KG1 (cell line): ENCODE results near the gene ARVCF.

Source experiments
- DNase-seq: peaks from one replicate; lab custom pipeline; 2025; lab: John Stamatoyannopoulos, UW

Gene ARVCF

DNA sequence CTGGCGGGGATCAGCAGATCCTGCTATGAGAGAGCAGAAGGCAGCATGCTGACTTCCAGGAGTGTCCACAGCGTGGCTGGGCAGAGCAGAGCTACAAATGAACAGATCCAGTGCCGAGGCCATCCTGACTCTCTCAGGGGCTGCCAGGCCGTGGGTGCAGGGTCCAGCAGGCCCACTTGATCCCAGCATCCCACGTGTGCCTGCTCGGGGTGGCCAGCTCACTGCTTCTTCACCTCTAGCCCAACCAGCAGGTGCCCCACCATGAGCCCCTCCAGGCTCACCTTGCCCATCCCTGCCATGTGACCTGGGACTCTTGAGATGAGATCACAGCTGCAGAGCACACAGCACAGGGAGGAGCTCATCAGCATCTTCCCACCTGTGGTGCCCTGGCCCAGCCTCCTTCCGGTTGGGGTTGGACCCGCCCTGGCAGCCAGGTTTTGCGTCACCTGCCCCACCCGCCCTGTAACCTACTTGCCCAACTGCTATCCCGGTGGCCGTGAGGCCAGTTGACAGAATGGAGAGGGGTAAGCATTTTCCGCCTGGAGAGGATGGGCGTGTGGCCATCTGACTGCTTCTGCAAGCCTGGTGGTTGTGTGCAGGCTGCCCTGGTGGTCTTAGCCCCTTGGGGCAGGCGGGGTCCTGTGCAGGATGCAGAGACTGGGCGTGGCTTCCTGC lies 15.2 kb upstream of the ARVCF start:
- no peak for DNase-seq

DNA sequence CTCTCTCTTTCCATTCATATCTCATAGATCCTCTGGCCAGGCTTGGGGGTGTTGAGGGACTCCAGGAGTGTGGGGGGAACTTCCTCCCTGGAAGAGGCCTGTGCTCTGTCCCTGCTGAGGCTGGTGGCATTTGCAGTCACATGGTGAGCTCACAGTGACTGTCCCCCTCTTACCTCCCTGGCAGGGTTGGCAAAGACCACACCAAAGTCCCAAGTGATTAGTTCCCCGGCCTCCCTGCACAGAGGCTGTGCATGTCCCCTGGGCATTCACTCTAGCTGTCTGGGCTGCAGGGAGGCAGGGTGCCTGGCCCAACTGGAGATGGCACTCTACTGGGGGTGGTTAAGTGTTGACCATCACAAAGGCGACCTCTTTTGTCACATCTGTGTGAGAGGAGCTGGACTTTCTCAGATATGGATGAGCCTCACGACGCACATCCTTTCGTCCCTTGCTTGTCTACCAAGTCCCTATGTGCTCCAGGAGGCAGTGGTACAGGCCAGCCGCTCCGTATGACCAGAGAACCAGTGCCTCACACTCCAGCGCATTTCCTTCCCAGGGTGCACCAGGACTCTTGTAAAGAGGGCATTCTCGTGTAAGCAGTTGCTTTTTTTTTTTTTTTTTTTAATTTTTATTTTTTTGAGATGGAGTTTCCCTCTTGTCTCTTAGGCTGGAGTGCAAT lies 13.1 kb upstream of the ARVCF start:
- no peak for DNase-seq

DNA sequence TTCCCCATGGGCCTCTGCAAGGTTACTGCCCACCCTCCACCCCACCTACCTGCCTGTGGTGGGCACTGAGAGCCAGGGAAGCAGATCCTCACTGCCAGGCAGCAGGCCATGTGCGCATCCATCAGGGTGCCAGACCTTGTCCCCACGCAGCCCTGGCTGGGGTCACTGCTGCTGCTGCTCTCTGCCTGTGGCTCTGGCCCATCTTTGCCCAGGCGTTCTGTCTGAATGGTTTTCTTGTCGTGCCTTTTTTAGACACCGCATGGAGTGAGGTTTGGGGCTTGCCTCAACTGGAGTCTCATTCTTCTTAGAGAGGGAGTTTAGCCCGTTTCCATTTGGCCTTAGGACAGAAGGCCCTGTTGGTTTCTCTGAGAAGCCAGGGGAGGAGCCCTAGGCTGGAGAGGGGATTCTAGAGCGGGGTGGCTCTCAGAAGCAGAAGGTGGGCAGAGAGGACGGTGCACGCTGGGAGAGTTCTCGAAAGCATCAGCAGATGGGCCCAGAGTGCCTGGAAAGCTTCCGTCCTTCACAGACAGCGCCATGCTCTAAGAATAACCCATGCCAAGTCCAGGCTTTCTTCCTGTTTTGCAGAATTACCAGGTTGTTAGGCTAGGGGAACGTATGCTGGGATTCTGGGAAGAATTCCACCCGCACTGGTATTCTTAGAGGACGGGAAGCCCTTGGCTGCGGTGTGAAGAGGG lies 12.4 kb upstream of the ARVCF start:
- DNase-seq = no peak

DNA sequence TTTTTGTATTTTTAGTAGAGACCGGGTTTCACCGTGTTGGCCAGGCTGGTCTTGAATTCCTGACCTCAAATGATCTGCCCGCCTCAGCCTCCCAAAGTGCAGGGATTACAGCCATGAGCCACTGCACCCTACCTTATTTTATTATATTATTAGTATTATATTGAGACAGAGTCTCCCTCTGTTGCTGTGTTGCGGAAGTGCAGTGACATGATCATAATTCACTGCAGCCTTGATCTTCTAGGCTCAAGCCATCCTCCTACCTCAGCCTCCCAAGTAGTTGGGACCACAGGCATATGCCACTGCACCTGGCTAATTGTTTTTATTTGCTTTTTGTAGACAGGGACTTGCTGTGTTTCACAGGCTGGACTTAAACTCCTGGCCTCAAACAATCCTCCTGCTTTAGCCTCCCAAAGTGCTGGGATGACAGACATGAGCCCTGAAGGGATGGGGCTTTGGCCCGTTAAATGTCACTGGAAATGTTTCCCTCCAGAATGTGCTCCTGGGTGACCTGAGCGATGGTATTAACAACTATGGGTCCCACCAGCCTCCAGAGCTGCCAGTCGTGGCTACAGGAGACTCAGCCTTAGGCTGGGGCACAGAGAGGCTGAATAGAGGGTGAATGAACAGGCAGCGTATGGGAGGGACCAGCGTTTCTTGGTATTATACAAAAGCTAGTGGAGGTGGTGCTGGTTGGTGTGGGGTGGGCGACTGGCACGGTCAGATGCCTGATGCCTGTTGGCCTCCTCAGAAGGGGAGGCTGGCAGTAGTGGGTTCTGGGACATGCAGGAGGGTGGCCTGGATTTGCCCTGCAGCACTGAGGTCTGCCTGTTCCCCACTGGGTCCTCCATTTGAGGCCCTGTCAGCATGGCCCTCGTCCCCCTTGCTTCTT lies 11.6 kb upstream of the ARVCF start:
- DNase-seq = no peak

DNA sequence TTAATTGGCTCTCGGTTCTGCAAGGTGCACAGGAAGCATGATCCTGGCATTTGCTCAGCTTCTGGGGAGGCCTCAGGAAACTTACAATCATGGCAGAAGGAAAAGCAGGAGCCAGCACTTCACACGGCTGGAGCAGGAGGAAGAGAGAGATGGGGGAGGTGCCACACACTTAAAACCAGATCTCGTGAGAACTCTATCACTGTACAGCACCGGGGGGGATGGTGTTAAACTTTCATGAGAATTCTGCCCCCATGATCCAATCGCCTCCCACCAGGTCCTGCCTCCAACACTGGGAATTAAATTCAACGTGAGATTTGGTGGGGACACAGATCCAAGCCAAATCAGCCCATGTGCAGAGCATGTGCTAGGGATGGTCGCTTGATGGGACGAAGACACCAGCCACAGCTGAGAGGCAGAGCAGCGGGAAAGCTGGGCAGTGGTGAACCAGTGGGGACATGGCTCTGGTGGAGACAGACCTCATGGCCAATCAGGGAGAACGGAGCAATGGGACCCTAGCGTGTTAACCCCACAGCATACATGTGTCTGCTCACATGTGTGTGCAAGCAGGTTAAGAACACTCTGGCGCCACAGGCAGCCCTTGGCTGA lies 10.5 kb upstream of the ARVCF start:
- no peak for DNase-seq

DNA sequence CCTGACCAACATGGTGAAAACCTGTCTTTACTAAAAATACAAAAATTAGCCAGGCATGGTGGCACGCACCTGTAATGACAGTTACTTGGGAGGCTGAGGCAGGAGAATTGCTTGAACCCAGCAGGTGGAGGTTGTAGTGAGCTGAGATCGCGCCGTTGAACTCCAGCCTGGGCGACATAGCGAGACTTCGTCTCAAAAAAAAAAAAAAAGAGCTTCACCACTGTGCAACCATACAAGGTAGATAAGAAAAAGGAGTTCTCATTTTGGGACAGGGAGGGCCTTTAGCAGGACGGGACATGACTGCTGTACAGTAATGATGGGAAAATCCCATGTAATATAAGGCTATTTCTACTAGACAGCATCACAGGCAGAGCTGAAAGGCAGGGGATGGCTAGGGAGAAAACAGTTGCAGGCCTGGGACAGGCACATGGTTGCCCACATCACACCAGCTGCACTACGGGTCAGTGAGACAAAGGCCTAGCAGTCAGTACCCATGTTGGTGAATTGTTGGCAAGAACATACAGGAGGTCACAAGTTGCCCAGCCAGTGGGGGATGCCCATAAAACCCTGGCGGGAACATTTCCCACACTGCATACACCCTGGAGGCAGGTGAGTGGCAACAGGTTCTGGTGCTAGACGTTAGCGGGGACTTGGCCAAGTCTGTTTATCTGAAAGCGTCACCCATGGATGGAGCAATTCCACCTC lies 9.7 kb upstream of the ARVCF start:
- DNase-seq = no peak

DNA sequence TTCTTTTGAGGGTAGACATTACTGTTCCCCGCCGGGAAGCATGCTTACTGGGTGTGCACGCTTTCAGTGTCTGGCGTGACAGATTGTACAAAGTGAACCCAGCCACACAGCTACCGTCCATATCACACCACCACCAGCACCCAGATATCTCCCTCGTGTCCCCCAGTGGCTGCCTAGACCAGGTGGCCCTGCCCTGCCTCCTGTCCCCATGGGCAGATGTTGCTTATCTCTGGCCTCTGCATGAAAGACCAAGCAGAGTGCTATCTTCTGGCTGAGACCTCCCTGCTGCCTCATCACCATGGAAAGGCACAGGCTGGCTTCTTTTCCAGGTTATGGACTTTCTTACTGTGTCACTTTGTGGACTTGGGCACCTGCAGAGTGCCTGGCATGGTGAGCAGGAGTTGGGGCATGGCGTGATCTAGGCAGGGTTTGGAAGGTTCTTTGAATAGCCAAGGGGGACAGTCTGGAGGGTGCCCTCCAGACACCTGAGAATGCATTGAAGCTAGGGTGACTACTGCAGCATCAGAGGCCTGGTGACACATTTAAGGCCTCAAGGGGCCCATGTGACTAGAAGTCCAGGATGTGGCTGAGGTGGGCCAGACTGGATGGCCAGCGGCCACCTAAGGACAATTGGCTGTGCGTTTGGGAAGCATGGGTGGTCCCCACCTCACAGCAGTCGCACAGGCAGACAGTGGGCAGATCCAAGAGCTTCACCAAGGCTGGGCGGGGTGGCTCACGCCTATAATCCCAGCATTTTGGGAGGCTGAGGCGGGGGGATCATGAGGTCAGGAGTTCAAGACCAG lies 9.0 kb upstream of the ARVCF start:
- no peak for DNase-seq

DNA sequence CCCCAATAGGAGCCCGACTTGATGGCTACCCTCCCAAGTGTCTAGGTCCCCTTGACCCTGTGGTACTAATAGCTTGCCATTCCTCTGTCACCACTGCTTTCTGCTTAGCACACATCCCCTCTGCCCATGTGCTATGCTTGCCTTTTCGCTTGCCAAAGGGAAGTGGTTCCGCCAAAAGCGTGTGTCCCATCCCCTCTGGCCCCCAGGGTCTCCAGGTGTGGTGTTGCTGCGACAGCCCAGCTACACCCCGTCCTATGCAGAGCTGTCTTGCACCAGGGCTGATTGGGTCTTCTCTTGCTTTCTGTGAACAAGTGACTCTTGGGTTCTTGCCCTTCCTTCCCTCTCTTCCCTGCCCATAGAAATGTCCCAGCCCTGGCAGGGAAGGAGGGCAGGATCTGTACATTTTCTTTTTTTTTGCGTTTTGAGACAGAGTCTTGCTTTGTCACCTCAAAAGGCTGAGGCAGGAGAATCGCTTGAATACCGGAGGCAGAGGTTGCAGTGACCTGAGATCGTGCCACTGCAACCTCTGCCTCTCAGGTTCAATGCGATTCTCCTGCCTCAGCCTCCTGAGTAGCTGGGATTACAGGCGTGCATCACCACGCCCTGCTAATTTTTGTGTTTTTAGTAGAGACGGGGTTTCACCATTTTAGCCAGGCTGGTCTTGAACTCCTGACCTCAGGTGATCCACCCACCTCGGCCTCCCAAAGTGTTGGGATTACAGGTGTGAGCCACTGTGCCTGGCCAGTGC lies 8.2 kb upstream of the ARVCF start:
- no peak for DNase-seq

DNA sequence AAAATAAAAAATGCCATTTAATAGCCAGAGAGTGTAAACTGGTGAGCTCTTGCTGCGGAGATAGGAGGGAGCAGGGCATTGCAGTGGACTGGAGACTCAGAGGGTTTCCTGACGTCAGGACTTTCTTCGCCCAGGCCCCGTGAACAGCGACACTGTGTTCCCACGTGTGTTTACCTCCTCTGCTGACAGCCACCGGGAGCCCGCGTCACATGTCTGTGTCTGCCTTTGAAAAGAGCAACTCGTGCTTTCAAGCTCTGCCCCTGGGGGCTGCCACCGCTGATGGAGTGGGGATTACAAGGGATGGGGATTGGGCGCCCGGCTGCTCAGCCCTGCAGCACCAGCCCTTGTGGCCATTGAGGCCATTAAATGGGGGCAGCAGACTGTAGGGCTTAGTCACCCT lies 7.6 kb upstream of the ARVCF start:
- DNase-seq = no peak

DNA sequence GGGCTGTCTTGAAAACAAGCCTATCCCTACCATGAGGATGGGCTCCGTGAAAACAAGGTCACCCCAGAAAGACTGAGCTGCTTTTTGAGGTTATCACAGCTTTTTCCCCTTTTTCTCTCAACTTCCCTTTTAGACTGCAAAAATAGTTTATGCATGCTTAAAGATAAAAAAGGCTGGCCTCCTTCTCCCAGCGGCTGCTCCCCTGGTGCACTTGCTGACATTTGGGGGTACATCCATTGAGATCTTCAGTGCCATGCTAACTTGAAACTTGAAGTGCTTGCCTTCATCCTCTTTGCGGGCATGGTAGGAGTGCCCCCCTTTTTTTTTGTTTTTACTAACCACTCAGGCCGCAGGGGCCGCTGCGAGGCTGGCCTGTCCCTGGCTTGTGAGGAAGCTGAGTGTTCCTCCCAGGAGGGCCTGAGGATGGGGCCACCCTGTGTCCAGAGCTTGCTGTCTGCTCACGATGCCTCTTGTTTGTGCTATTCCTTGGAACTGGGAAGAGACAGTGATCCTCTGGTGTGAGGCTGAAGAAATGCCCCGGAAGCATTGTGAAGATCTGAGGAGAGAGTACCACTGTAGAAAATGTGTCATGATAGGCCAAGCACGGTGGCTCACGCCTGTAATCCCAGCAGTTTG lies 6.5 kb upstream of the ARVCF start:
- no peak for DNase-seq

DNA sequence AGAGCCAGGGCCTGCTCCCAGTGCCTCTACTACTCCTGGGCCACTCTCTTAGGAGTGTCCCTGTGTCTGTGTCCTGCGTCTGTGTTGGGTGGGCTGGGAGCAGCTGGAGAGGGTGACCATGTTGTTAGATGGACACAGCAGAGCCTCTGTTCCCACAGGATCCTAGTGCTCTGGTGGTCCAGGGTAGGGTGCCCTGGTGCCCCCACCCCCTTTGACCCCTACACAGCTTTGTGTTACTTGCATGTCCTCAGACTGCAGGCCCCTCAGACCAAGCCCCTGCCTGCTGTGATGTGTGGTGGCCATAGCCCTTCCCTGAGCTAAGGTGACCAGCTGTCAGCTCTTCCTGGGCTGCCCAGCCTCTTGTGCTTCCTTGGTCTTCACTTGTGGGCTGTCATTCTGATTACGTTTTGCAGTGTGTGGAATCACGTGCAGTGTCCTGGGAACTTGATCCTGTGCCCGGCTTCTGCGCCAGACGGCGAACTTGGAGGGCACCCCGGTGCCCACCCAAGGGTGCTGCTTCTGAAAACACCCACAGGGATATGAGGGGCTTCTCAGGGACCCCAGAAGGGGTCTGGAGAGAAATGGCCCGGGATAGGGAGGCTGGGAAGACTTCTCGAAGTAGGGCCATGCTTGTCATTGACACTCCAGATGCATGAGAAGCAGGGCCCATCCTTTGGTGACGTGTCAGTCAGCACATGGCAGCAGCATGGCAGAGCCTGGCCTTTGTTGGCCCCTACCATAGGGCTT lies 5.8 kb upstream of the ARVCF start:
- no peak for DNase-seq

DNA sequence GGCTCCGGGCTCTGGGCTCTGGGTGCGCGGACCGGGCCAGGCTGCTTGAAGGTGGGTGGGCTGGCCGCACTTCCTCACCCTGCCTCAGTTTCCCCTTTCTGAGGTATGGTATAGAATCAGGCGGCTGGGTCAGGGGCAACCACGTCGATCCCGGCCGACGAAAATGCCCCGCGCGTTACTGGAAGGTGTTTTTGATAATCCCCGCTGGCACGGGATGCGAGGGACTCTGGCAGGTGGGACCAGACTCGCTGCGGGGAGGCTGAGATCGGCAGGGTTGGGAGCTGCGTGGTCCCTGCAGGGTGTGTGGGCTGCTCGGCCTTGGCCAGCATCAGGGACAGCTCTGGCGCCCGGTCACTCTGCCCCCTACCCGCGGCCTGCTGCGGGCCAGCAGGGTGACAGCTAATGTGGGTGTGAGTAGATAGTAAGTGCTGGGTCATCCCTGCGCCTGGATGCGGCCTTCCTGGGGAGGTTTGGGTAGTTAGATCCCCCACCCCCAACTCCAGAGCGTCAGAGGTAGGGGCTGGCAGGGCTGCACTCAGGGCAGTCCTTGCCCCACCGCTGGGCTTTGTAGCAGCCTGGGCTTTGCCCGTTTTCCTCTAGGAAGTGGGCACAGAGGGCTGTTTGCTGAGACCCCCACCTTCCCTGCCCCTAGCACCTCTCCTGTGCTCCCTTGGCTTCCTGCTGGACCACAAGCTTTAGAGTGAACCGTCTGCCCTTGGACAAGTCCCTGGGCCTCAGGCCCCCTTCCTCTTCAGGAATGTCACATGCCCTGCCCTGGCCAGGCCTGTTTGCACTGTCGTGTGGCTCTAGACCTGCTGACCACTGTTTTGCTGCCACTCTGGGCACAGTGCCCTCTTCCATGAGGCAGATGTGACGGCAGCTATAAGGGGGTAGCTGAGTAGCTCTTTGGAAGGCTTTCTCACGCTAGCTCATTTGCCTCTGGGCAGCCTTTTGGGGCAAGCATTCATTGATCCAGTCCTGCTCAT lies 4.9 kb upstream of the ARVCF start:
- no peak for DNase-seq

DNA sequence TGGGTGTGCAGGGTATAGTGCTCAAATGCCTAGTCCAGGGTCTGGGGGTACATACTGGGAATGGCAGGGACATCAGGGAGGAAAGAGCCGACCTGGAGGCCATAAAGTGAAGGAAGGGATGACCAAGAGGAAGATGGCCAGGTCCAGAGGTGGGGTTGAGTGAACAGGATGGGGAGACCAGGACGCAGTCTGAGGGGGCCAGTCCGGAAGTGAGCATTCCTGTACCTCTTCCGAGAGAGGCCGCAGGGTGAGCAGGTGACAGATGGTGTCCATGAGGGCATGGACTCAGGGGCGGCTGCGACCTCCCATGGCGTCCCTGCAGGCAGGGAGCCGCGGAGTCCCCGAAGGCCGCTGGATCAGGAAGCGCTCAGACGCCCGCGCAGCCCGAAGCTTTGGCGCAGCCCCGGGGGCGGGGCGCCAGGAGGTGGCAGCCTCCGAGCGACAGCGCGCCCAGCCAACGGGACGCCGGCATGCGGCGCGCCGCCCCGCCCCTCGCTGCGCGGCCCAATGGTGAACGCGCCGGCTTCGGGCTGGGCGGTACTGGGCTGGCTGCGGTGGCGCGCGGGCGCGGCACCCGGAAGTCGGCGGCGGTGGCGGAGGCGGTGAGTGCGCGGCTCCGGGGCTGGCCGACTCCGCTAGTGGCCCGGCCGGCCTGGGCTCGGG lies 4.0 kb upstream of the ARVCF start, which contains the start of gene TANGO2:
Gene TANGO2, plus strand, starts transcription at position 578 of the 663 bp plus-strand sequence. CDS start 15,689 bp downstream, outside the sequence.
- peak; percentile 96 for DNase-seq

DNA sequence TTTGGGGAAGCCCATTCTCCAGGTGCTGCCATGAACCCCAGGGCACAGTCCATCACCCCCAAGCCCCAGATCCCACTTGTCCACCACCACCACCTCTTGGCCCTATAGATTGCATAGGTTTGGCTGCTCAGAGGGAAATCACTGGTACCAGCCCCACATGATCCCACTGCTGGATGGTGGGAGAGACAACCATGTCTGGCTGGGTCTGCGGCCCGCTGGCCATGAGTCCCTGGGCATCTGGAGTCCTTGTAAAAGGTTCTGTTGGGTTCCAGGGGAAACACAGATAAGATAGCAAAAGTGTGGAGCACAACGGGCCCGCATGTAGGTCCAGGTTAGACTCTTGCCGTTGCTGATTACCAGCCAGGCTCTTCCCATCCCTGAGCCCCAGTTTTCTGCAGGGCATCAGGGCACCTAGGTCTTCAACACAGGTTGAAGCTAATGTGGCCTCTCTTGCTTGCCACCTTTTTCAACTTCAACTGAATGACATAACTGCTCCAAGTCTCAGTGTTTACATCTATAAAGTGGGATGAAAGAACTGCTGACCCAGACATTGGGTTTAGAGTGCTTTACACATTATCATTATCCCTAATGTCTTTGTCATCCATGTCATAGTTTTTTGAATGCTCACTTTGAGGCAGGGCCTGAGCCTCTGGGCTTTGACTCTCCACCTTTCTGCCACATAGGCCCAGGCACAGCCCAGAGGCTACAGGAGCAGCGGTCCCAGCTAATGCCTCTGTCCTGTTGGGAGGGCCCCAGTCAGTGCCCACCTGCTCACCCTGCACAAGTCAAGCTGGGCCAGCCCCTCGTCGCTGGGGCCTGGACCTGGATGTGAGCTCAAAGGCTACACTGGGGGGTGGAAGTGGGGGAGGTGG lies 3.3 kb upstream of the ARVCF start:
- DNase-seq = no peak

DNA sequence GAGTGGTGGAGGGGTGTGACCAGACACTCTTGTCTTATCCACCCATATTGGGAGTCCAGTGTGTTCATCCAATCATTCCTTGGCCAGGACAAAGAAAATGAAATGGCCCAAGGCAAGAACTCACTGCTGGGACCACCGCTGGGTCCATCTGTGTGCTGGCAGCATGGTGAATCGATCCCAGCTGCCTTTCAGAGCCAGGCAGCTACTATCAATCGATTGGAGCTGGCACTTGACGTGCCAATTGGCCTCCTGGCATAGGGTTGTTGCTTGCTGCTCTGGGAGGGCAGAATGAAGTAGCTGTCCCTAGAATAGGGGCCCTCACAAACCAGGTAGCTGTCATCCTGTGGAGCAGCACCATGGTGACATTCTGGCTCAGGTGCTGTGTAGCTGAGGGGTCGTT lies 1.4 kb upstream of the ARVCF start:
- no peak for DNase-seq

DNA sequence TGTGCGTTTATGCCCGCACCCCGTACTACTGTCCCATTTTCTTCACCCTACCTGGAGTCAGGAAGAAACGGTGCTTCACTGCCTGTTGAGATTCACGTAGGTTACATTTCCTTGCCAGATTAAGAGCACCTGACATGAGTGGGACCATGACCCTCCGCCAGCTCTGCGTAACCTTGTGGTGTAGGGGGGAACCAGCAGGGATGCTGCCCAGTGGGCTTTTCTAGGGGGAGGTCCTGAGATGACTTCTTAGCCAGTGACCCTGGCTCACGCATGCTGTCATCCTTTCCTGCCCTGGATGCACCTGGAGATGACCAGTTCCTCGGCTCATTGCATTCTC lies 967 bp upstream of the ARVCF start:
- no peak for DNase-seq
